ENCODE results near the gene LTBP1.

DNA sequence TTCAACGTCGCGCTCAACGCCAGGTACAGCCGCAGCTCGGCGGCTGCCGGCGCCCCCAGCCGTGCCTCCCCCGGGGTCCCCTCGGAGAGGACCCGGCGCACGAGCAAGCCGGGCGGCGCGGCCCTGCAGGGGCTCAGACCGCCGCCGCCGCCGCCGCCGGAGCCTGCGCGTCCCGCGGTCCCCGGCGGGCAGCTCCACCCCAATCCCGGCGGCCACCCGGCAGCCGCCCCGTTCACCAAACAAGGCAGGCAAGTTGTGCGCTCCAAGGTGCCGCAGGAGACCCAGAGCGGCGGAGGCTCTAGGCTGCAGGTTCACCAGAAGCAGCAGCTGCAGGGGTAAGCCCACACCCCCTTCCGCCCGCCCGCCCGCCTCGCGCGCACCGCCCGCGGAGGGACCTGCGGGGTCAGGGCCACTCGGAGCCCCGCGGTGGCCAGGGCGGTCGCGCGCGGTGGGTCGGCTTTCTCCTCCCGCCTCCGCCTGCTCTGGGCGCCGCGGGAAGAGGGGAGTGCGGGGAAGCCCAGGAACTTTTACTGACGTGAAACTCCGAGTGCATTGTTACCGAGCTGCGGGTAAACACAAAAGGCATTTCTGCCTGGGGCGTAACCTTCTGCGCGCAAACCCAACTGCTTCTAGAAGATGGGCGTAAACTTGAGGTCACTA lies 861 bp downstream of the LTBP1 start:
- TF ChIP-seq CTCF (IDR thresholded peaks at IDR 0.05) (no peak), POLR2AphosphoS5 (IDR thresholded peaks at IDR 0.05; ENCODE audit: low read depth, low read length) (no peak)

Measured in Panc1 (cell line).